HG02610 (cell line): ENCODE results near the gene APBB2.

Source experiments
- ATAC-seq: cut with Tn5 transposase; IDR thresholded peaks from one replicate; pipeline ENCODE4 v1.9.1; 2021; ENCODE audit warnings: mild to moderate bottlenecking, moderate library complexity; ENCODE audit not compliant: unreplicated experiment

APBB2 gene

DNA sequence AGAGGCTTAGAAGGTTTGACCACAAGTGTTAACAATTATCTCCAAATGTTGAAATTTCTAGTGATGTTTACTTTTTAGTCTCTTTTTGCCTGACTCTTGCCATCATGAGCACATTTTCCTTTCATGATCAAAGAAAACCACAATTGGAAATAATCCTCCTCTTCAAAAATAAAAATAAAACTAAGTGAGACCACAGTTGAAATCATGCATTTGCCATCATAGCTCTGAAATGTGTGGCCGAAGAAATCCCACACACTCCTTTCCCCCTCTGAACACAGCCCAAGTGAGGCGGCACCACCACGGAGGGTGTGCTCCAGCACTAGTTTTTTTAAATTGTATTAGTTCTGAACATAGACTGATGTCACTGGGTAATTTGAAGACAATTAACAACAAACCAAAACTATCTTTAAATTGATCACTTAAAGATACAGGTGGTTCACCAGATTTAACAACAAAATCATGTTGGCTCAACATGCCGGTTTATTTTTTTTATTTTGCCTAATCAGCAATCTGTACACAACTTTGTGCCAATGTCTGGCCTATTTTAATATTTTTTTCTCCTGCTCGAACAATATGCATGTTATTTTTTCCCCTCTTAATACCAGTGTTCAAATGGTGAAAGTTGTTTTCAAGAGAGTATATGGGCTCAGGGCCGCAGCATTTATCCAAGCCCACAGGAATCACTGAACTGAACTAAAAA lies 17.6 kb downstream of the APBB2 start:
- no peak for ATAC-seq

DNA sequence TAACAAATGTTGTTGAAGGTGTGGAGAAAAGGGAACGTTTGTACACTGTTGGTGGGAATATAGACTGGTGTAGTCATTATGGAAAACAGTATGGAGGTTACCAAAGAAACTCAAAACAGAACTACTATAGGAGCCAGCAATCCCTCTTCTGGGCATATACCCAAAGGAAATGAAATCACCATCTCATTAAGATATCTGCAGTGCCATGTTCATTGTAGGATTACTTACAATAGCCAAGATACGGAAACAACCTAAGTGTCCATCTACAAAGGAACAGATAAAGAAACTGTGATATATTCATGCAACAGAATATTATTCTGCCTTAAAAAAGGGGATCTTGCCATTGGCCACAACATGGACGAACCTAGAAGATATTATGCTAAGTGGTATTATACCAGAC lies 22.2 kb downstream of the APBB2 start:
- no peak for ATAC-seq

DNA sequence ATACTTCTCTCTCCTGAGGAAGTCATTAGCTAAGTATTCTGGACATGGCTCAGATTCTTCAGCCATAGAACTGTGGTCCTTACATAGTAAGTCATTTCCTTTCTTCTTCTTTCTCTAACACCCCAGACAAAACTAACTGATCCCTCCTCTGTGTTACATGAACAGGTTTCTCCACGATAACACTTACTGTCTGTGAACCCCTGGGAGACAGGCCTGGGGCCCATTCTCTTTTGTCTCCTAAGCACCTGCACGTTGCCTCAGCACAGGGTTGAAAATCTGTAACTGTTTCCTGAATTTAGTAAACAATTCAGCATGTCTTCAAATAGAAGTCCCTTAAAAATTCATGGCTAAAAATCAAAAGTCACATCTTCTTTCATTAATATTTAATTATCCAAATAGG lies 24.7 kb downstream of the APBB2 start:
- ATAC-seq, result no peak

DNA sequence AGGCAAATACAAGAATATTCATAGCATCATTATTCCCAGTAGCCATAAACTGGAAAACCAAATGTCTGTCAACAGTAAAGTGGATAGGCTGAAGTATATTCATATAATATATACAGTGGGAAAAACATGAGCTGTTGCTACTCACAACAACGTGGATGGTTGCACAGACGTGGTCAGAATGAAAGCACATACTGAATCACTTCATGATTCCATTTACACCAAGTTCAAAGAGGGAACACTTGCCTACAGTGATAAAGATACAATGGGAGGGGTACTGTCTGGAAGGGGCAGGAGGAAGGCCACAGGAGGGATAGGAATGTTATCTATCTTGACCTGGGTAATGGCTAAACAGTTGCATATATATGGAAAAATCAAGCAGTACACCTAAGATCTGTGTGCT lies 25.3 kb downstream of the APBB2 start:
- ATAC-seq, result peak; percentile 71

GRCh38 chr4:41185614-41186592 lies 28.4 kb downstream of the APBB2 start:
- ATAC-seq, result no peak

DNA sequence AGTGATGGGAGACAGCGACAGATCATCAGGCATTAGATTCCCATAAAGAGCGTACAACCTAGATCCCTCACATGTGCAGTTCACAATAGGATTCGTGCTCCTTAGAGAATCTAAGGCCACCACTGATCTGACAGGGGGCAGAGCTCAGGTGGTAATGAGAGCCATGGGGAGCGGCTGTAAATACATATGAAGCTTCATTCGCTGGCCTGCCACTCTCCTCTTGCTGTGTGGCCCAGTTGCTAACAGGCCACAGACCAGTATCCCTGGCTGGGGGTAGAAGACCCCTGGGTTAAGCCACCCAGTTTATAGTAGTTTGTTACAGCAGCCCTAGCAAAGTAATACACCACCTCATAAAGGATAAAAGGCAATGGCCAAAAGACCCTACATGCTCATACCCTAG lies 30.3 kb downstream of the APBB2 start:
- no peak for ATAC-seq

GRCh38 chr4:41183021-41183553 lies 31.3 kb downstream of the APBB2 start:
- ATAC-seq, result no peak

GRCh38 chr4:41181037-41181436 lies 33.3 kb downstream of the APBB2 start:
- no peak for ATAC-seq

- no peak for ATAC-seq
These were observed 34.7 kb downstream of the APBB2 start for GRCh38 chr4:41179498-41180195.

DNA sequence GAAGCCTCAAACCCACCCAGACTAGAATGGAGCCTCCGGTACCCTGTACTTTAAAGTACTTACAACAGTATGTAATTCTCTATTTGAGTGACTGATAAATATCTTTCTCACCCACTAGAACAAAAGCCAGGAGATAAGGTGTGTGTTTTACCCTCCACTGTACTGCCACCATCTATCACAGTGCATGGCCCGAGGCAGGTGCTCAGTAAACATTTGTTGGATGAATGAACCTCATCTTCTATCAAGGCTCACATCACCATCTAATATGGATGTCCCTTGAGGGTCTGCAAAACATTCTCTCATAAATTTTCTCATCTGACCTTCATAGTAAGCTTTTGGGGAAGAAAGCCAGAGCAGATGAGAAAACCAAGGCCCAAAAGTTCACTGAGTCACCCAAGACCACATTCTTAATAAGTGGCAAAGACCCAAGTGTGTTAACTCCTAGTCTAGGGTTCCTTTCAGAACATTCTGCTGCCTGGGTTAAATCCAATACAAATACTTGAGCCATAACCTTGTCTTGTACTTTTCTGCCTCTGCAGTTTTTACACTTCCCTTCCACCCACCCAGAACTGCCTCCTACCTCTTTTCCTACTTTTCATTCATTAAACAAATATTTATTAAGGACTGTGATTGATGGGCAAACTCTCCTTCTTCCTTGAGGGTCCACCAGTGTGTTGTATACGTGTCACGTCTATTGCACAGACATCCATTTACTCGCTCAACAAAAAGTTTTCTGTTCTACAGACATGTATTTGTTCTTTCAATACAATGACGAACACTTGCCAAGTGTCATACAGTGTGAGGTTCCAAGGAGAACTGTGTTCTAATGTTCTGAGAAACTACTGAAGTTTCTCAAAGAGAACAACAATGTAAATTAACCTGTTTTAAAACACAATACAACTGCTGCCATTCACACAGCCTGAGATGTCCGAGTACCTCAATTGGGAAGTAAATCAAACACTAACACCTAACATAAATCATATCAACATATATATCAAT lies 35.7 kb downstream of the APBB2 start:
- no peak for ATAC-seq

- no peak for ATAC-seq
These were observed 37.3 kb downstream of the APBB2 start for GRCh38 chr4:41177016-41177415.

- no peak for ATAC-seq
These were observed 38.0 kb downstream of the APBB2 start for GRCh38 chr4:41176340-41176739.

- ATAC-seq, result no peak
These were observed 38.5 kb downstream of the APBB2 start for GRCh38 chr4:41175794-41176193.

DNA sequence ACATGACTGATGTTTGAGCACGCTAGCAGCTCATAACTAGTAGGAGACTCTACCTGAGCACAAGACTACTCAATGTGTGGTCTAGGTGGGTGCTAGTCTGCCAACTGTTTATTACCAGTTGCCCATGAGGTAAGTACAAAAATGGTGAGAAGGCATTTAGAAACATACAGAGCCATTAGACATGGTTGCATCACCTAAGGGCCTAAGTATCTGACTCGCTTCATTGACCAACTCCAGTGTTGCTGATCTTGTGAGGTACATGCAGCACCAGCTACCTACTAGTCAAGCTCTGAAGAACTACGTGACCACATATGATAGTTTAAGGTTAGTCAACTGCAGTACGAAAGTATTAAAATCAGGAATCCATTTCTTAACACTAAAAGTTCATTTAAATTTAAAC lies 39.9 kb downstream of the APBB2 start:
- ATAC-seq, result no peak

DNA sequence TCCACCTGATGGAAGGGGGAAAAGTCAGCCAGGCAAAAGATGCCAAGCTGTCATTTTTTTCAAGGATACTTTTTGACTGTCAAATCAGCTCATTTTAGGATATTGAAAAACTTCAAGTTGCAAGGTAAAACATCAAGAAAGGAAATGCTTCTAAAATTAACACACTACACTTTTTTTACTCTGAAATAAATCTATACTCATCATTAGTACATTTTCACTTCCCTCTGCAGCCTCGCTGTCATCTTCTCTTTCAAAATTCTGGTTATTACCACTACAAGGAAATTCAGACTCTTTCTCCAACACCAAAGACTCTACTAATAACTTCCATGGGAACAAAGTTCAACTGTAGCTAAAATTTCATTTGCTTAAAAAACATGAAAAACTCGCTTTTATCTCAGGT lies 41.6 kb downstream of the APBB2 start:
- ATAC-seq, result no peak

DNA sequence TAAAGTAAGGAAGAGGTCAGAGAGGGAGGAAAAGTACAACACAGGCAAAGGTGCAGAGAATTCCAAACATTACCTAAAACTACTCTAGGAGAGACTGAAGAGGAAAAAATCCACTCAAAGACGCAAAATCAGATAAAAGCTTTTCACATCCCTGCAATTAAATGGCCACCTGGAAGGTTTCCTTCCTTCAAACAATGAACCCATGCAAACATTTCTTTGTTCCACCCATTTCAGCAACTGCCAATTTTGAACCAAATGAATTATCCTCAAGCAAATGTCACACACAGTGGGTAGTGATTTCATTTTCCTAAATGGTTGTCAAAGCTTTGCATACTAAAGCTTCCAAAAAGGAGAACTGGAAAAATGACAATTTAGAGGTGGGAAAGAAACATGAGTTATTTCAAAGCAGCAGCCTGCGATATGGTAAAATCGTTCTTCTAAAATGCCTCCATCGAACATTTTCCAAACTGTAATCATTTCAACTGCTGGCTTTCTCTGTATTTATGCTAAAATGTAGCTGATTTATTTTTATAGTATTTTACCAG lies 45.0 kb downstream of the APBB2 start:
- ATAC-seq, result no peak

- no peak for ATAC-seq
These were observed 47.2 kb downstream of the APBB2 start for GRCh38 chr4:41167191-41167590.

DNA sequence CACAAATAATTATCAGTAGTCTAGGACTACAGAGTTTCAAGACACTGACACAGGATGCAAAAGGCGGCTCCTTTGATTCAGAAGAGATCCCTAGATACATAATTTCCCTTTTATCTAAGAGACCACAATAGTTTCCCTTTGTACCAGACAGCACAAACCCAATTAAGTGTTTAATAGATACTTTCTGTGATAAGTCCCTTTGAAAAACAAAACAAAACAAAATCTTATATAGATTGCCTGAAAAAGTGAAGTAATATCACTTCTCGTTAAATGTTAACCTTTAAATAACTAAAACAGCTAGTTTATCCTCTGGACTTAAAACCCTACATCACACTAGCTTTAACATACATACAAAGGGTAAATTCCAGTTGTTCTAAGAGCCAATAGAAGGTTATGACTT lies 49.9 kb downstream of the APBB2 start:
- ATAC-seq, result no peak

DNA sequence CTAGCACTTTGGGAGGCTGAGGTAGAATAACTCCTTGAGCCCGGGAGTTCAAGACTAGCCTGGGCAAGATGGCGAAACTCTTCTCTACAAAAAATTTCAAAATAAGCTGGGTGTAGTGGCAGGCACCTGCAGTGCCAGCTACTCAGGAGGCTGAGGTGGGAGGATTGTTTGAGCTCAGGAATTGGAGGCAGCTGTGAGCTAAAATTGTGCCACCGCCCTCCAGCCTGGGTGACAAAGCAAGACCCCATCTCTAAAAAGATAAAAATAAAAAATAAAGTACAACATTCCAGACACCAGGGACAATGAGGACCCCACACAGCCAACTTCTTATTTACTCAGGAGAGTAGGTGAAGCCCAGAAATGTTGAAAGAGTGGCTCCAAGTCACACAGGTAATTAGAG lies 53.0 kb downstream of the APBB2 start:
- no peak for ATAC-seq

- no peak for ATAC-seq
These were observed 53.5 kb downstream of the APBB2 start for GRCh38 chr4:41160856-41161255.
